Smooth muscle cell (in vitro differentiated cells): ENCODE data around the gene FHL3. TPM values are rescaled to one million over a fixed set of nuclear protein-coding genes. Genes with fewer than 3 reads are reported as not detected.

Source experiments
- DNase-seq: peaks from one replicate; lab custom pipeline; 2025; ENCODE audit not compliant: unreplicated experiment; lab: John Stamatoyannopoulos, UW
- H2AFZ ChIP-seq: fragments of 200-600 bp; sonication (generic); 2 replicates; pipeline ENCODE4 v1.6.0; 2016; ENCODE audit warnings: antibody characterized with exemption, low read depth, mild to moderate bottlenecking
- H3F3A ChIP-seq: fragments of 200-600 bp; sonication (generic); 2 replicates; pipeline ENCODE4 v1.6.0; 2017; ENCODE audit warnings: antibody characterized with exemption, low read depth
- H3K27ac ChIP-seq: fragments of 200-600 bp; sonication (generic); 2 replicates; pipeline ENCODE4 v1.5.1; 2016; ENCODE audit warnings: low read depth, mild to moderate bottlenecking
- H3K27me3 ChIP-seq: fragments of 200-600 bp; sonication (generic); 2 replicates; pipeline ENCODE4 v1.6.1; 2016; ENCODE audit warnings: low read depth, mild to moderate bottlenecking
- H3K36me3 ChIP-seq: fragments of 200-600 bp; sonication (generic); 2 replicates; pipeline ENCODE4 v1.5.1; 2016; ENCODE audit warnings: low read depth
- H3K4me1 ChIP-seq: fragments of 200-600 bp; sonication (generic); 2 replicates; pipeline ENCODE4 v1.5.1; 2016; ENCODE audit warnings: low read depth
- H3K4me2 ChIP-seq: fragments of 200-600 bp; sonication (generic); 2 replicates; pipeline ENCODE4 v1.6.0; 2016; ENCODE audit warnings: mild to moderate bottlenecking
- H3K4me3 ChIP-seq: fragments of 200-600 bp; sonication (generic); 2 replicates; pipeline ENCODE4 v1.5.1; 2016; ENCODE audit warnings: mild to moderate bottlenecking
- H3K79me2 ChIP-seq: fragments of 200-600 bp; sonication (generic); 2 replicates; pipeline ENCODE4 v1.6.0; 2016; ENCODE audit warnings: low read depth, mild to moderate bottlenecking
- H3K9ac ChIP-seq: fragments of 200-600 bp; sonication (generic); 2 replicates; pipeline ENCODE4 v1.6.0; 2016; ENCODE audit warnings: low read depth
- H3K9me3 ChIP-seq: fragments of 200-600 bp; sonication (generic); replicated peaks from 2 replicates; pipeline ENCODE4 v1.5.1; 2016; ENCODE audit warnings: low read depth
- H4K20me1 ChIP-seq: fragments of 200-600 bp; sonication (generic); 2 replicates; pipeline ENCODE4 v1.6.0; 2016; ENCODE audit warnings: low read depth
- CTCF ChIP-seq: fragments of 200-600 bp; sonication (generic); IDR thresholded peaks from 2 replicates; pipeline ENCODE4 v1.5.1; 2017; ENCODE audit warnings: borderline replicate concordance, mild to moderate bottlenecking, antibody characterized with exemption; ENCODE audit not compliant: insufficient read depth, poor library complexity, severe bottlenecking
- WGBS: methylation state at CpG from one replicate; pipeline ENCODE4 v1.1.7; 2016; ENCODE audit warnings: low lambda C conversion rate; 5-methylcytosine and 5-hydroxymethylcytosine counted together
- polyA plus RNA-seq: library from polyadenylated mRNA; unstranded; fragments of >200 nt; fragmentation: Nextera tagmentation; extraction: Ambion mirVana; gene quantifications from 2 replicates; pipeline ENCODE4 v1.2.1, GENCODE V29; 2016
- total RNA-seq: library from RNA; depleted of rRNA; stranded (reverse); fragments of >200 nt; gene quantifications from 2 replicates; pipeline ENCODE4 v1.2.3, GENCODE V29; 2014

The FHL3 gene
- total and polyA plus RNA-seq, 2 experiments from 2014 or later: 29.5 to 70.2 TPM

DNA sequence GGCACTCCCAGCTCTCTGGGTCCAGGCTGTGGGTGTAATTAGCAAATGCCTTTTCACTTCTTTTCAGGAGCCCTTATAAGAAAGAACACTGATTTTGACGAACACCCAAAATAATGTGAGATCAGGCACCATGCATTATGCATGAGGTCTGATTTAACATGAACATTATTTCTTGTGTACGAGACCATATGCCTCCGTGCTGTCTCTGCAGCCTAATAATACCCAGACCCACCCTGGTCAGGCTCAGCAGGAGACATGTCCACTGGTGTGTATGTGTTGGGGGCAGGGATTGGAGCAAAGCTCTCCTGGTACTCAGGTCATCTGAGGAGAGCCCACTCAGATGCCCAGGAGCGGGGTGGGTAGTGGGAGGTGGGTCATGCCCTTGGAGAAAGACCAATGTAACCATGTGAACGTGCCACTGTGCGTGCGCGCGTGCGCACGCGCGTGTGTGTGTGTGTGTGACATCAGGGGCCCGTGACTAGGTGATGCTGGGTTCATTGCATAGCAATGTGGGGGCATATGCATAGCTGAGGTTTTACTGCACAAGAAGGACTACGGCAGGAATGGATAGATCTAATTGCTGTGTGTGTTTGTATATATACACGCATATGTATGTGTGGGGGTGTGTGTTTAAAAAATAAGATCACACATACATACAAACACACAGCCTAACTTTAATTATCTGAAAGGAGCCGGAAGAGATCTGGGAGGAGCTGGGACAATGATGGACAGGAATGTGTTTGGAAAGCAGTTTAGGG, 34.2 kb upstream of the FHL3 start:
- no peak overlapping the region for H2AFZ ChIP-seq
- H3K9me3 ChIP-seq: no peaks in the 10 kb centered on the region
- H3K27ac ChIP-seq: peak overlapping the region; percentile 82
- no peaks in the 10 kb centered on the region for H3F3A ChIP-seq
- TF ChIP-seq CTCF: no peak
- 77% methylated on average over 17 of the region's 17 CpGs for WGBS
- DNase-seq: no peak
- peak overlapping the region; percentile 8 for H3K9ac ChIP-seq
- H3K4me2 ChIP-seq: peak overlapping the region; percentile 78
- H3K27me3 ChIP-seq: peaks cover 32% of the 10 kb centered on the region
- no peaks in the 10 kb centered on the region for H3K36me3 ChIP-seq
- no peak overlapping the region for H3K4me3 ChIP-seq
- H4K20me1 ChIP-seq: peaks cover 3% of the 10 kb centered on the region
- no peaks in the 10 kb centered on the region for H3K79me2 ChIP-seq
- peaks cover 21% of the 10 kb centered on the region for H3K4me1 ChIP-seq

GRCh38 chr1:38038861-38039260, 33.5 kb upstream of the FHL3 start:
- H3K9me3 ChIP-seq: no peaks in the 10 kb centered on the region
- H3K4me1 ChIP-seq: peaks cover 20% of the 10 kb centered on the region
- H3K4me3 ChIP-seq: no peak overlapping the region
- peaks cover 25% of the 10 kb centered on the region for H3K27me3 ChIP-seq
- no peaks in the 10 kb centered on the region for H3K79me2 ChIP-seq
- H3K4me2 ChIP-seq: peak overlapping the region; percentile 78
- H2AFZ ChIP-seq: no peak overlapping the region
- no peak for DNase-seq
- H3K27ac ChIP-seq: peak overlapping the region; percentile 82
- no peaks in the 10 kb centered on the region for H3F3A ChIP-seq
- no peaks in the 10 kb centered on the region for H3K36me3 ChIP-seq
- TF ChIP-seq CTCF: no peak
- no peaks in the 10 kb centered on the region for H4K20me1 ChIP-seq
- peak overlapping the region; percentile 8 for H3K9ac ChIP-seq
- WGBS: 9% methylated on average over 10 of the region's 10 CpGs

DNA sequence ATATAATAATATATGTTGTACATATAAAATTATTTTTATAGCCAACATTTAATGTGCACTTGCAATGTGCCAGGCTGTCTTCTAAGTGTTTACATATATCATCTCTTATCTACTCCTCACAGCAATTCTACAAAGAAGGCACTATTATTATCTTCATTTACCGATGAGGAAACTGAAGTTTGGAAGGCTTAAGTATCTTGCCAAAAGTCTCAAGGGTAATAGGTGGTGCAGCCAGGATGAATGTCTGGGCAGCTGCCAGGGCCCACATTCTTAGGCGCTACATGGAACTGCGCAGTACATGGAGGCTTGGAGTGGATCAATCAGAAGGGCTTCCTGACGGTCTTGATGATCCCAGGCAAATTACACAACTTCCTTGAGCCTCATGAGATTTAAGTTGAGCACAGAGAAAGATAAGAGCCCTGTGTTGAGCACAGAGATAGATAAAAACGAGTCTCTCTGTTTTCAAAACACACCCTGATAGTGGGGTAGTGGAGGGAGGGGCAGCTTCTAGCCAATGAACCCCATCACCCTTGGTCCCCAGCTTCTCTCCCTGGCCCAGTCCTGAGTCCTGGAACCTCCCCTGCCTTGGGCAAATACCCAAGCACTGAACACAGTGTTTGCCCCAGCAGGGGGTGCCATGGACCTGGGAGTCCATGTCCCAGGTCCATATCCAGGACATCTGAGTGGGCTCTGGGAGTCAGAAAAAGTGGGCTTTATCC, 32.1 kb upstream of the FHL3 start:
- Histone ChIP-seq H3F3A (no peaks in the 10 kb centered on the region), H3K9ac (no peak overlapping the region), H3K79me2 (no peaks in the 10 kb centered on the region), H2AFZ (no peak overlapping the region), H3K27me3 (peaks cover 10% of the 10 kb centered on the region), H4K20me1 (no peaks in the 10 kb centered on the region), H3K4me1 (peaks cover 14% of the 10 kb centered on the region), H3K9me3 (no peaks in the 10 kb centered on the region), H3K4me3 (no peak overlapping the region), H3K36me3 (no peaks in the 10 kb centered on the region), H3K4me2 (peak overlapping the region; percentile 6), H3K27ac (no peak overlapping the region)
- peak; percentile 8 for TF ChIP-seq CTCF
- DNase-seq: no peak
- WGBS: 27% methylated on average over 5 of the region's 5 CpGs
